HepG2 (cell line): Measurements from ENCODE around the gene ST7L. TPM values are rescaled to one million over a fixed set of nuclear protein-coding genes. Genes with fewer than 3 reads are reported as not detected.

Source experiments
- ATAC-seq: fragments of 200-7000 bp; cut with Tn5 transposase; 3 replicates; pipeline ENCODE4 v1.9.1; 2020; ENCODE audit warnings: mild to moderate bottlenecking, moderate library complexity
- BruUV-seq: library from RNA; stranded (reverse); fragments of 400-500 nt; replicated peaks from 2 replicates; lab custom pipeline; 2021; lab: Mats Ljungman, UMichigan
- CTCF ChIA-PET: fragments of 300-600 bp; formaldehyde crosslinking; extraction: SDS; loops from one replicate; lab custom pipeline; 2021; ENCODE audit warnings: low total read pairs, inconsistent platforms, low intra/inter-chr PET ratio; lab: Yijun Ruan, JAX
- POLR2A ChIA-PET: fragments of 350-600 bp; sonication (Branson Sonifier 250); formaldehyde crosslinking; loops from one replicate; lab custom pipeline; 2020; ENCODE audit warnings: antibody characterized with exemption, inconsistent platforms; lab: Yijun Ruan, JAX
- DNase-seq: peaks from one replicate; pipeline ENCODE4 v3.0.0-alpha.2; 2015; ENCODE audit warnings: low spot score
- FAIRE-seq: peaks from 3 replicates; lab custom pipeline; 2011; peaks lifted over from hg19 to GRCh38; lab: Jason Lieb, UNC
- H2AFZ ChIP-seq: one replicate; pipeline ENCODE4 v1.6.1; 2011; ENCODE audit warnings: low read length, inconsistent platforms
- H3K27ac ChIP-seq: fragments of 300-600 bp; 3 replicates; pipeline ENCODE4 v1.8.0; 2011; ENCODE audit warnings: mixed run types, mild to moderate bottlenecking, mixed read lengths, low read length, inconsistent platforms; ENCODE audit not compliant: insufficient read depth; ENCODE audit errors: extremely low read length
- H3K27me3 ChIP-seq, 2 experiments: fragments of 200-600 bp in 1 of 2; 2 replicates in 1 of 2; 3 replicates in 1 of 2; pipeline versions ENCODE4 v1.6.0 to v1.8.0; 2011; ENCODE audit warnings: low read length in 2 of 2, mild to moderate bottlenecking in 2 of 2, moderate library complexity in 2 of 2, inconsistent platforms in 1 of 2; ENCODE audit not compliant: insufficient read depth in 2 of 2, control insufficient read depth in 1 of 2
- H3K36me3 ChIP-seq, 2 experiments: fragments of 200-600 bp in 1 of 2; replicated peaks in 1 of 2; 2 replicates in 1 of 2; 3 replicates in 1 of 2; pipeline versions ENCODE4 v1.5.1 to v1.8.0; 2011; ENCODE audit warnings: low read length in 2 of 2, inconsistent platforms in 1 of 2; ENCODE audit not compliant: insufficient read depth in 2 of 2, control insufficient read depth in 1 of 2
- H3K4me1 ChIP-seq: 2 replicates; pipeline ENCODE4 v1.5.1; 2012; ENCODE audit warnings: low read length, inconsistent platforms; ENCODE audit not compliant: insufficient read depth
- H3K4me2 ChIP-seq: 2 replicates; pipeline ENCODE4 v1.6.0; 2011; ENCODE audit warnings: low read depth, low read length, inconsistent platforms
- H3K4me3 ChIP-seq, 3 experiments: fragments of 200-600 bp in 1 of 3; sonication (generic), shearing (Covaris generic) in 1 of 3; replicated peaks in 1 of 3; 2 replicates each; pipeline ENCODE4 v1.5.1; 2011 to 2016; ENCODE audit warnings: low read length in 3 of 3, inconsistent platforms in 2 of 3, low read depth in 2 of 3, mild to moderate bottlenecking in 2 of 3, control low read depth in 1 of 3, mixed read lengths in 1 of 3; ENCODE audit not compliant: insufficient read depth in 1 of 3
- H3K79me2 ChIP-seq: one replicate; pipeline ENCODE4 v1.6.1; 2011; ENCODE audit warnings: low read length, inconsistent platforms; ENCODE audit not compliant: insufficient read depth
- H3K9ac ChIP-seq: 2 replicates; pipeline ENCODE4 v1.6.0; 2011; ENCODE audit warnings: mild to moderate bottlenecking, low read depth, low read length, inconsistent platforms; ENCODE audit not compliant: insufficient read depth
- H3K9me3 ChIP-seq: 2 replicates; pipeline ENCODE4 v1.5.1; 2012; ENCODE audit warnings: mild to moderate bottlenecking, low read length
- H4K20me1 ChIP-seq: 2 replicates; pipeline ENCODE4 v1.6.0; 2011; ENCODE audit warnings: inconsistent platforms, mild to moderate bottlenecking, low read length, moderate library complexity; ENCODE audit not compliant: insufficient read depth
- KLF9 ChIP-seq: IDR thresholded peaks from 2 replicates; pipeline ENCODE4 v1.6.1; 2016; ENCODE audit warnings: low read depth
- SIN3A ChIP-seq: IDR thresholded peaks from 2 replicates; pipeline ENCODE4 v1.6.1; 2011; ENCODE audit warnings: low read depth, mild to moderate bottlenecking, control low read depth, low read length, borderline replicate concordance
- ZBTB38 ChIP-seq: sonication (generic); formaldehyde crosslinking; IDR thresholded peaks from 2 replicates; pipeline ENCODE4 v1.5.1; 2020; ENCODE audit warnings: mild to moderate bottlenecking, missing genetic modification reagents
- ZMYM2 ChIP-seq: sonication (generic); formaldehyde crosslinking; IDR thresholded peaks from 2 replicates; pipeline ENCODE4 v1.8.0; 2022; ENCODE audit warnings: mild to moderate bottlenecking, missing genetic modification reagents
- ZNF121 ChIP-seq: sonication (generic); formaldehyde crosslinking; IDR thresholded peaks from 2 replicates; pipeline ENCODE4 v1.5.0; 2020; ENCODE audit warnings: mild to moderate bottlenecking, missing genetic modification reagents
- ZNF3 ChIP-seq: IDR thresholded peaks from 2 replicates; pipeline ENCODE4 v1.7.0; 2017; ENCODE audit warnings: inconsistent platforms
- ZNF710 ChIP-seq: sonication (generic); formaldehyde crosslinking; IDR thresholded peaks from 2 replicates; pipeline ENCODE4 v1.5.0; 2020; ENCODE audit warnings: mild to moderate bottlenecking, missing genetic modification reagents, borderline replicate concordance
- ZNF737 ChIP-seq: sonication (generic); formaldehyde crosslinking; IDR thresholded peaks from 2 replicates; pipeline ENCODE4 v1.5.0; 2020; ENCODE audit warnings: missing genetic modification reagents, mild to moderate bottlenecking, borderline replicate concordance
- WGBS: methylation state at CpG from one replicate; pipeline ENCODE4 v1.1.6; 2017; ENCODE audit warnings: low lambda C conversion rate; 5-methylcytosine and 5-hydroxymethylcytosine counted together
- in situ Hi-C: cut with HindIII; loops from 2 replicates; pipeline ENCODE4 v1.10.0; 2017; ENCODE audit warnings: low pct_unique_long_range_greater_than_20kb; ENCODE audit not compliant: extremely low pct_ligation_motif_present
- intact Hi-C: fragments of 100-400 bp; cut with micrococcal nuclease; formaldehyde crosslinking; loops from one replicate; pipeline ENCODE4 v1.10.0; 2022; ENCODE audit not compliant: unreplicated experiment
- polyA plus RNA-seq, 8 experiments: library from polyadenylated mRNA; depleted of rRNA in 3 of 8; stranded (reverse) in 7 of 8; unstranded in 1 of 8; fragments of >200 nt; fragmentation: Illumina TruSeq in 4 of 8; extraction: Trizol in 4 of 8; gene quantifications; 2 replicates each; pipeline versions ENCODE4 v1.2.1 to v1.2.3, GENCODE V29; 2011 to 2016; ENCODE audit warnings: low read depth in 4 of 8, missing spikeins in 1 of 8, mixed read lengths in 1 of 8; ENCODE audit not compliant: insufficient read depth in 1 of 8
- total RNA-seq, 5 experiments: library from RNA; depleted of rRNA; stranded (reverse); fragments of >200 nt; fragmentation: Illumina TruSeq; extraction: Trizol; gene quantifications; 2 replicates each; pipeline ENCODE4 v1.2.3, GENCODE V29; 2016; ENCODE audit warnings: low read depth in 1 of 5

The ST7L gene
- total and polyA plus RNA-seq, 2 of the 13 experiments (the other 11 are each of a cell fraction or from before 2014, with no cell fraction given): 8.6 to 19.9 TPM

GRCh38 chr1:112666946-112667345 lies 48.0 kb upstream of the ST7L start (continued):
- TF ChIP-seq ZNF710 (CRISPR knock-in tag) (no peak), ZMYM2 (CRISPR knock-in tag) (no peak), SIN3A (no peak)

GRCh38 chr1:112665857-112666256 lies 46.9 kb upstream of the ST7L start:
- no TSS peak for BruUV-seq
- DNase-seq (no peak), FAIRE-seq (no peak)
- Histone ChIP-seq H3K4me3 (no peak overlapping the region), H3K79me2 (no peaks in the 10 kb centered on the region), H2AFZ (no peak overlapping the region), H3K9ac (no peak overlapping the region), H3K9me3 (no peaks in the 10 kb centered on the region), H4K20me1 (no peaks in the 10 kb centered on the region)
- CTCF ChIA-PET: no interaction called here
- no peak for TF ChIP-seq ZNF3 (CRISPR knock-in tag)
- no peak for TF ChIP-seq KLF9
- TF ChIP-seq ZNF737 (CRISPR knock-in tag): no peak
- TF ChIP-seq ZNF121 (CRISPR knock-in tag): peak; percentile 41; the same call in 1 of the 2 replicates
- no peak for TF ChIP-seq ZBTB38 (CRISPR knock-in tag)
- TF ChIP-seq, all 625 proteins: peak for 1
- in situ Hi-C loops: no loop called here
- H3K27ac ChIP-seq: no peak overlapping the region
- POLR2A ChIA-PET: interaction anchor here (1.8 kb wide), 1 partner anchor 9 kb away, joined by 7 read pairs; the partner anchor contains the start of gene MOV10
- H3K4me1 ChIP-seq: no peaks in the 10 kb centered on the region
- H3K27me3 ChIP-seq: no peaks in the 10 kb centered on the region; a peak in 1 of 5 replicates
- peaks cover 10 to 83% of the 10 kb centered on the region in 2 experiments for H3K36me3 ChIP-seq
- no peak overlapping the region for H3K4me2 ChIP-seq
- intact Hi-C loops: no loop called here
- no peak for ATAC-seq
- 98% methylated on average over 3 of the region's 3 CpGs for WGBS
